HG03135 (cell line): Measurements from ENCODE around the gene BTRC.

Source experiments
- ATAC-seq: cut with Tn5 transposase; IDR thresholded peaks from one replicate; pipeline ENCODE4 v1.9.1; 2021; ENCODE audit warnings: mild to moderate bottlenecking, moderate library complexity; ENCODE audit not compliant: unreplicated experiment

The BTRC gene

DNA sequence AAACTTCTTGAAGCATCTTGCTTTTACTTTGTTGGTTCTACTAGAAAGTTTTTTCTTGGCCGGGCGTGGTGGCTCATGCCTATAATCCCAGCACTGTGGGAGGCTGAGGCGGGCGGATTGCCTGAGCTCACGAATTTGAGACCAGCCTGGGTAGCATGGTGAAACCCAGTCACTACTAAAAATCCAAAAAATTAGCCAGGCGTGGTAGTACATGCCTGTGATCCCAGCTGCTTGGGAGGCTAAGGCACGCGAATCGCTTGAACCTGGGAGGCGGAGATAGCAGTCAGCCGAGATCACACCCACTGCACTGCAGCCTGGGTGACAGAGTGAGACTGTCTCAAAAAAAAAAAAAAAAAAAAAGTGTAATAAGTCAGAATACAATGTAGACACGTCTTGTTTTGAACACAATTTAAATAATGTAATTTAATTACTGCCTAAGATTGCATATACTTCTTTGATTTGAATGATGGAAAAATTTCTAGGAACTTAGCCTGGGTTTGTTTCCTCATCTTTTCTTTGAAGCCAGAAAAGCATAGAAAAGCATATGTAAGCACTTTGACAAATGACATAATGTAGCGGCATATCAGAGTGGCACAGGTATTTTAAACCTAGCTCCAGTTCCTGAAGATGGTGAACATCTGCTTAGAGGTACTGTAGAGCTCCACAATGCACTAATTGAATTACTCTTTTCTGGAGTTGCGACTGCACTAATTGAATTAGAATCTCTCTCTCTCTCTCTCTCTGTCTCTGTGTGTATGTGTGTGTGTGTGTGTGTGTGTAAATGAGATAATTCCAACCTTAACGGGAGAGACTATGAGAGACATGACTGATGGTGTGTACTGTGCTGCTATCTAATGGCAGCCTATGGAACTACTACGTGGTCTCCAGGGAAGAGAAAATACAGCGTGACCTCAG, 87.8 kb downstream of the BTRC start:
- ATAC-seq = no peak

DNA sequence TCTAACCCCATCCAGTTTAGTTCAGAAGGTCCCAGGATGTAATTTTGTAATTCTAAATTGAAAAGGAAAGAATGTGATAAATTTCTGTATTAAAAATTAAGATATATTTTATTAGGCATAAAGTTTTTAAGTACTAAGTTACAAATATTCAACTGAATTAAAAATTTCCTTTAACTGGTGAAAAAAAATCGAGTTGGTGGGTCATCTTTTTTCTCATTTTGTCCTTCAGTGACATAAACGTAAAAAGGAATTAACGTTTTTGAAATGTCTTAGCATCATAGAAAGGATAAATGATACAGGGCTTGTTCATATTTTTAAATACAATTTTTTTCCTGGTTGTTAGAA, 88.5 kb downstream of the BTRC start:
- ATAC-seq = no peak

DNA sequence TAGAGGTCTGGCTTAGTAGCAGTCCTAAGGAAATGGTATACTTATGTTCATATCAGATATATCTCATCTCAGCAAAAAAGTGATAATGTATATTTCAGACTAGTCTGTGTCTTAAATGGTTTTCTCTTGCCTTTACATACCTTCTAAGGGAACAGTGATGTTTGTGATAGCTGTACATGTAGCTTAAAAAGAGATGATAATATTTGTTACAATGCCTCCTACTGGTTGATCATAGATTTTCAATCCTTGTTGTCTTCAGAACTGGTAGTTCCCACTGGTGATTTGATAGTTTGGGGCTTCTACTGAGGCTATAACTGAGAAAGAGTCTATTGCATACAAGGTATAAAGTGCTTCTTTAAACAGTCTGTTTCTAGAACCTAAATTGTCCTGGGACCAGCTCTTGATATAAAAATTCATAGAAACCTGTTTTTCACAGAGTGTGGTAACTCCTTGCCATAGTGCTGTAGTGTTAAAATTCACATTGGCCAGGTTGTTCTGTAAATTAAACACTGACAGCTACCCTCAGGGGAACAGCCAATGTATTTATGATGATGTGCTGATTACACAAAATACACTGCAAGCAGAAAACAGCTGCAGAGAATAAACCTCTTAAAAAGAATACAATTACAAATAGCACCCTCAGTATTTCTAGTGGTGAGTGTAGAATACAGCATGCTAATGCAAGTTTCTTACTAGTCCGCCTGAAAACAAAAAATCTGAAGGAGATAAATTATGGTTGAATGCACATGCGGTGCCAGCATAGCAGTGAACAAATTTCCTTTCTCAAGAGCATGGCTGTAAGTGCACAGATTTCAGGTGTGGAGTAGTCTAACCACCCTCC, 90.3 kb downstream of the BTRC start:
- no peak for ATAC-seq

DNA sequence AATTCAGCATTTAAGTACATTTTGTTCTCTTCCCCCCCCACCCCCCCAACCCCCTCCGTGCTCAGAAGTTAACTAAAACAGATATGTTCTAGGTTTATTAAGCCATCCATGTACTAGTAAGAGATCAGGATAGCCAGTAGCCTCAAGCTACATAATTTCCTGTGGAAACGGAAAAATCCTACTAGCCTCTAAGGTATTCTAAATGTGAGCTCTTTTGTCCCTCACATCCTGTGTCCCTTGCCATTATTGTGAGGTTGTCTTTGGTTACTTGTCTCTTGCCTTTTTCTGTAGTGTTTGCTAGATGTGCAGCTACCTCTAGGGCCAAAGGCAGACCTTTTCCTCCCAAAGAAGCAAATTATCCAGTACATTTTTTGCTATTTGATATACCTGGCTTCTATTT, 92.1 kb downstream of the BTRC start:
- no peak for ATAC-seq

DNA sequence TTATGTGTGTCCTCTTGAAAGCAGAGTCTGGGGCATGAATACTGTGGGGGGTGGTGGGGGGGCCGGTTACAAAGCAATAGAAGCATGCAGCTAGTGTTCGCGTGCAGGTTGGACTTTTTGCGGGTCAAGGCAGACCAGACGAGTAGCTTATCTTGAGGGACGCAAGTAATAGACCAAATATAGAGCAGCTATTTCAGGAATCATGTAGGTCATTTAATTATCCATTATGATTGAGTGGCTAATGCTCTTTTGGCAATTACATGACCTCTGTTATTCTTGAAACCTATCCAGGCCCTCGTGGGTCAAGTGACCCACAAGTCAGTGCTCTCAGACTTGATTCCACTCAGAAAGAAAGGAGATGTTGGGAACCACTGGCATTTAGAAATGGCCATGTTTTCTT, 93.0 kb downstream of the BTRC start:
- ATAC-seq = no peak

DNA sequence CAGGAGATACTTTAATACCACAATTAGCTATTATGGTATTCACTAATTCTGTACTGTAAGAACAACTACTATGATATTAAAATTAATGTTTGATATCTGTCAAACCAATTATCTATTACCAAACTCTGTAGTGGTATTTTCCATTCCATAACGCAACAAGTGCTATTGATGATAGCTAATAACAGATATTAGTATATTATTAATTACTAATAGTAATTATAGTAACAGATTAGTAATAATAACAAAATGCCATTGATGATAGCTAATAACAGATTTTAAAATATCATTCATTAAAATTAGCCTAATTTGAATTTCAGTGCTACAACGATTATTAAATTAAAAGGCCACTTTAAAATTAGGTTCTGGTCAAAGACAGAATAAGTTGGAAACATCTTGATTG, 93.5 kb downstream of the BTRC start:
- no peak for ATAC-seq

DNA sequence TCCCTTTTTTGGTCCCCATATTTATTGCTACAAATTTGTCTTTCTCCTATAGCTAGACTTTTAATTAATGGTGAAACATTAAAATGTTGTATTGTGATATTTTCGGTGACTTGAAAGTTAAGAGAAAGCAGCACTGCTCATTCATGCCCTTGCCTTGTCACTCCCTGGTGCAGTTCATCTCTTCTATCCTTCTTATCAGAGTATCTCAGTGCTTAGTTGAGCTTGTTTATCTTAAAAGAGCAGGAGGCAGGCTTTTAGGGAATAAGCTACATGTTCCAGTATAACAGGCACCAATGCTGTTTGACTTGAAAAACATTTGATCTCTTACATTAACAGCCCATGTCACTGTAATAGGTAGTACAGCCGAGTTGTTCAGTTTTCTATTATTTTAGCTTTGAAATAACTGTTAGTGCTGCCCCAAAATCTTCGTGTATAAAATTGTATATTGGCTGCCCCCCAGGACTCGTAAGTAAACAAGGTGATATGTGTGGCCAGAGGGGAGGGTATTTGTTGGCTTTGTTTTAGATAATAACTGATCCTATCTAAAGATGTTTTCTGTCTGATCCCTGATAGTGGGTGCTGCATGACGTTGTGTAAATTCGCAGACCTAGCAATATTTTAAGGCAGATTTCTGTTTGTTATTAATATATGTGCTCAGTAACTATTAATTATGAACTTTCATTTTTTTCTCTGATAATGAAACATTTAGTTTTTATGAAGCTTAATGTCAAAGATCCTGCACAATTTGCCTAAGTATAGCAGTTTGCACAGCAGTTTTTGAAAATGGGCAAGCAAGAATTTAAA, 96.5 kb downstream of the BTRC start:
- no peak for ATAC-seq

DNA sequence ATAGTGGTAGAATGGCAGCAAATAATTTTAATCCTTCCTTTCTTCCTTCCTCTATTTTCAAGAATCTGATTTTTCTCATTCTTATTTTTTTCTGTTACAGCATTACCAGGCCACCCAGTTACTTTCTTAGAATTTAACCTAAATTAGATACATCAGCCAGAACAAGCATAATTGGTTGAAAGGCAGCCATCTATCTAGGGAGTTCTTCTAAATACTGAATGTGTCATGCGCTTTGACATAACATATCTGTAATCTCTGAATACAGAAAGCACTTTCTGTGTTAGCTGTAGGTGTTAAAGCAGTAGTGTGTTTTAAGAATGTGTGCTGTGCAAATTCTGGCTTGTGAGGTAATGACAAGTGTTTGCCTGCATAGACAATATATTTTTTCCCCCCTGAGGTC, 97.3 kb downstream of the BTRC start:
- no peak for ATAC-seq

DNA sequence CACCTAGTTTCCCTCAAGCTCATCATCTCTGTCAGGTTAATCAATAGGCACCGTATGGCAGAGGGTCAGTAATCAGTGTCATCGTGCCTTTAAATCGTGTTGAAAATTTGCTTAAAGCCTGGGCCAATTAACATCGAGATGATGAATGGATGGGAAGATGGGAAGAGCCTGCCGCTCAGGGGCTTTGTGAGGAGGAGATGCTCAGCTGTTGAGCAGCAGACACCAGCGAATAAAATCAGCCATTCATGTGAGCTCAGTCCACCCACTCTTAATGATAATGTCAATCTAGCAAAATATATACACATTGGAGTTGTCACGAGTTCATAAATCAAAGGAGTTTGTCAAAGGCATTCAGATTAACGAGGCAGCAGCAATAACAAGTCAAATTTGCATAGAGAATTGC, 97.7 kb downstream of the BTRC start:
- no peak for ATAC-seq

DNA sequence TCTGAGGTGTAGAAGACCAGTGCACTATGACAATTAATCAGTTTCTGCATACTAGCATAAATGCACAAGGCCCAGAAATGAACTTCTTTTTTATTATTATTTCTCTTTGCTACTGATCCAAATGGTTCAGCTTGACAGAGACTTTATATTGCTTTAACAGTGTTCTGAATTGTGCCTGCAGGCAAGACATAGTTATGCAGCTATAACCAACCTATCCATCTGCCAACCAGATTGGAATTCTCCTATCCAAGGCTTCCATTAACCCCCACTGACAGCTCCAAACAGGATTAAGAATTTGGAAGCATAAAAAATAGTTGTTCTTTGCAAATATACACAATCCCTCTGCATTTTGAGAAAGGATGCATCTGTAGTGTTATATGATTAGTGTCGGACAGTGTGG, 98.2 kb downstream of the BTRC start:
- no peak for ATAC-seq

DNA sequence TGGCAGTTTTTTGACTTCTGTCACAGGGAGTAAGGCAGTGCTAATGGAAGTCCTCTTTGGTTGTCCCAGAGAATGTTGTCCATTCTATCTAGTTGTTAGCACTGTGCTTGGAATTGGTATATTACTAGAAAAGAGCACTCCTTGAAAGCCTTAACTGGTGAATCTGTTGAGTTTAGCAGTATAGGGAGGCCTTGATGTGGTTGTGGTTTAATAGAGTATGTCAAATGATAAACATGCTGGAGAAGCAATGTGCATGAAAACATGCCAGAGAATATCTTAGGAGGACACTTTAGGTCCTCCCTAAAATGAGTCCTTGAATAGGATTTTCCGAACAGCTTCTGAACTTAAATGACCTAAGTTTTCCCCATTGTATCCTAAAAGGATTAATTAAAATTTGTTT, 98.6 kb downstream of the BTRC start:
- no peak for ATAC-seq

DNA sequence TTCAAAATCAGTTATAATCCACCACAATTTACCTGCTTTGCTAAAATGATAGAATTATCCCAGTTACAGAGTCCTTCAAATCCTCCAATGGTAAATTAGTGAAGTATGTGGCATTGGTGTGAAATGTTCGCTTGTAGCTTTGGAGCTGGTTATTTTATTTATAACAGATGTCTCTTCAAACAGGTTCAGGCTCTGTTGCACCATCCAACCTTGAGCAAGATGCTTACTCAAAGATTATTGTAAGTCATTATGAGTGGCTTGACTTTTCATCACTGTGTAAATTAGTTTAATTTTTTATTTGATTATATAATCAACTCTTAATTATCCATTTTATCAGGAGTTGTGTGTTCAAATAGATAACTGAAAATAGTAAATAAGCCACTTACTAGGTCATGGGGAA, 99.4 kb downstream of the BTRC start:
- no peak for ATAC-seq

DNA sequence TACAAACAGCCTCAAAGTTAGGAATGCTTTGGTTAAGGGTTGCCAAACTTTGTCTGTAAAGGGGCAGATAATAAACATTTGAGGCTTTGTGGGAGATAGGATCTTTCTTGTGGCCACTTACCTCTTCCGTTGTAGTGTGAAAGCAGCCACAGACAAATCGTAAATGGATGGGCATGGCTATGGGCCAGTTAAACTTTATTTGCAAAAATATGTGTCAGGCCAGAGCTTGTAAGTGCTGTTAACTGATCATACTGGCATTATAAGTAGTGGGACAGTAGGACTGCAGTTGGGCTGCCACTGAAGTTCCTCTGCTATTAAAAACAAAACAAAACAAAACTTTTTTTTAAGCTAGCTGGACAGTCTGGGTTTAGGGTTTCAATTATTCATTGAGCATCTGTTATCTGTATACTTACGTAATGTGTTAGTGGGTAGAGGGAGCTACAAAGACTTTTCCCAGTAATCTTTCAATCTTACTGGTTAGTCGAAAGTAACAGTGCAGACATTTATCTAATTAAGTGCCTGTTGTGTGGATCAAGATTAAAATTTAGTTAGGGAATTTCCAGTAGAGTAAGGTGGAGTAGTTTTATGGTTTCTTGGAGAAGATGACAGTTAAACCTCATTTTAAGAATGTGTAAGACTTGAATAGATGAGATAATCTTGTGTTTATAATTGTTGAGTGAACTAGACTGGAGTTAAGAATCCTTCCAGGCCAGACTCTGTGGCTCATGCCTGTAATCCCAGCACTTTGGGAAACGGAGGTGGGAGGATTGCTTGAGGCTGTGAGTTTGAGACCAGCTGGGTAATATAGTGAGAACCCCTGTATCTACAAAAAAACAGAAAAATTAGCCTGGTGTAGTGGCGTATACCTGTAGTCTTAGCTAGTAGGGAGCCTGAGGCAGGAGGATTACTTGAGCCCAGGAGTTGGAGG, 100.1 kb downstream of the BTRC start:
- ATAC-seq = no peak

DNA sequence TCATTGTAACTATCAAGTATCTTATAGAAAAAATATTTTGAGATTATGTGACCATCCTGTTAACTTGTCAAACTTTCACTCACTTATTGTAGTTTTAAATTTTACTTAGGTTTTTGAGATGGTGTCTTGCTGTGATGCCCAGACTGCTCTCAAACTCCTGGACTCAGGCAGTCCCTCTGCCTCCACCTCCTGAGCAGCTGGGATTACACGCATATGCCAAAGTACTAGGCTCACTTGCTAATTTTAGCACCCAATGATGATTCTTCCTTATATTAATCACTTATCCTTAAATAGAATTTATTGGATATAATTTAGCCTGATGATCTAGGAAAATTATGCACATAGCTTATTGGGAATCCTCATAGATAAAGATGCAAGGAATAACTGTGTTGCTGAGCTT, 104.9 kb downstream of the BTRC start:
- ATAC-seq = no peak

DNA sequence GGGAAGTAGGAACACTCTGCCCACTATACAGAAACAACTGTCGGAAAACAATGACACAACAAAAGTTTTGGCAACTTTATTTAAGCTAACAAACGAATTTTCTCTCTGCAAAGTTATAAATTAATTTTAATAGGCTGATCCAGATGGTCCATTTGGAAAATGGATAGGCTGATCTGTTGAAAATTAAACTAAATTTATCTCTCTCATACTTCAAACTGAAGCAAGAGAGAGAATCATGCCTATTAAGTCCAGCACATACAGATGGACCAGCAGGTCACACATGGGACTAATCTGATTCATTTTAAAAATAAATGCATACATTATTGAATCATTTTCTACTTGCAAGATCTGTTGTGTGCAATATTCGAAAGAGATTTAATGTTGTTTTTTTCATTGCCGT, 110.1 kb downstream of the BTRC start:
- no peak for ATAC-seq

DNA sequence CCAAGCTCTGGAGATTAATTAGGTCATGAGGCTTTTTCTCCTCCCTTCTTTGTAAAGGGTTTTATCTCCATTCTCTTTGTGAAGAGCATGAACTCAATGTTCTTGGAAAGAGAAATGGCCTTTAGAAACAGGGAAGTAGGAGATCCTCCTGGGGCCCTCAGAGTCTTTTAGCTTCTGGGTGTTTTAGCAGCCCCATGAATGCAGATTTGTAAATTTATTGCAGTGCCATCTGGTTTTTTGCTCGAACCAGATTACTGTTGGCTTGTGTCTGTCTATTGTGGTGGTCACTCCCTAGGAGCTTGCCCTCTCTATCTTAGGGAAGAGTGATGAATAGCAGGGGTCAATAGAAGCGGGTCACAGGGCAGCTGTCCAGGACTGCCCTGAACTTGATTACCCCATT, 110.6 kb downstream of the BTRC start:
- no peak for ATAC-seq

DNA sequence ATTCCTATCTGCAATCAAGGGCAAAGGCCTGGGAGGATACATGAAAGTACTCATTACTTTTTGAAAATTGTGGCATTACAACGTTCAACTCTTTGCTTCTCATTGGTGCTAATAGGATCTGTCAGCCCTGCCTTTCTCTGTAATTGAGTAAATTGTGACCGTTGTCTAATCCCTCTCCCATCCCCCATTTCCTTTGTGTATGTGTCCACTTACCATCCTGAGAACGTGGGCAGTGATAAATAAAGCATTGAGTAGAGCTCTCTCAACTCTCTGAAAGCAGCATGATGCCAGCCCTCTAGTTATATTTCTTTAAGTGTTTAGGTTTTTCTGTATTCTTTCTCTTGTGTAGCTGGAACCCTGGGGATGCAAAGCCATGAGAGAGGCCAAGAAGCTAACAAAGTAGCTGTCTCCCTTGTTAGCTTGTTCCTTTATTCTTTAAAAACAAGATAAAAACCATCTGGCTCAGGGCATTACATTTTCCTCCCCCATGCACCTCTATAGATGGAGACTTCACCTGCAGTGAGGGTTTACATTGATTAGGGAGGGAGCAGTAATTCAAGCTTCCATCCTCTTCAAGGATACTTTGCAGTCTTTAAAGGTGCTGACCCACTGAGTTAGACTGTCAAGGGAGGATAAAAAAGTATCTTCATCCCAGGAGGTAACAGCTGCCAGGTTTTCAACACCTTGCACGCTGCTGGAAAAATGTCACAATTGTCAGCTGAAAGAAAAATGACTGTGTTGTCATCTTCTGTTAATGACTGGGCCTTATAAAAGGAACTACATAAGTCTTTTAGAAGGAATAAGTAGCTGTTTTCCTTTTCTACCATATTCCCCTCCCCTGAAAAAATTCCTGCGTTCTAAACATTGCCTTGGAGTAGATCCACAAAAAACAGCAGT, 112.3 kb downstream of the BTRC start:
- no peak for ATAC-seq

DNA sequence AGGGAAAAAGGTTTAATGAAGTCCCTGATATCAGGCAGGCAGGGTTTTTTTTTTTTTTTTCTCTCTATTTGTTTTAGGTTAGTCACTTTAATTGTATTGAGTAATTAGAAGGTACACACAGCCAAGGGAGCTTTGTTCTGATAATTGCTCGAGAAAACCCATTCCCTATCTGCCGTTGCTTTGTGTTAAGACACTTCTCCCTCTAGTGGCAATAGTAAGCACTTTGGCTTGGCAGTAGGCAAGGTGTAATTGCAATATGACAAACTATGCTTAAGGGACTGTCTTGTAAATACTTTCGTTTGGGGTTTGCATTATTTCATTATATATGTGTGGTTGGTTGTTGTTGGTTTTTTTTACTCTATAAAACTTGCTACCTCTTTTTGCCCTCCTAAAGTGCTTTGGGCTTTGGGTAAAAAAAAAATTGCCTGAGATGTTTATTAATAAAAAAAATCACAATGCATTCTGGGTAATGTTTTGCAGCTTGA, 113.4 kb downstream of the BTRC start:
- ATAC-seq = no peak

DNA sequence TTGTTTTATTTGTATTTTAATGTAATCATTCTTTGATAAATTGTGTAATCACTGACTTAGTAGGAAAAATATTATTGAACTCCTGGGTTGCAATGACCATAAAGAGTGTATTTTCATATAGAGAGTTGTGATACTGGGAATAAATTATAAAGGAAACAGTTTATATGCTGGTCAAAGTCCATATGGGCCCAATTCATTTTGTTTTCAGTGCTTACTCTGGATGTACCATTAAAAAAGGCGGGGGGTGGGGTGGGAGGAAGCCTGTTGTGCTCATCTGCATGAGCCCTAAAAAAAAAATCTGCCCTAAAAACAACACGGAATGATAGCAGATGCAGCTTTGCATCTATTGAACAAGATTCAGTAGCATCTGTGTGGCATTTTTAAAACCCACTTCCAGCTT, 114.2 kb downstream of the BTRC start:
- no peak for ATAC-seq
